Suprapubic skin (tissue), 4 donors: ENCODE measurements around the gene IFI27L2.

Experiments used
- POLR2A ChIP-seq, 2 donors: fragments of 450-650 bp; IDR thresholded peaks; one replicate each; pipeline ENCODE4 v1.6.1; 2017; ENCODE audit warnings: antibody characterized with exemption in 2 of 2, mild to moderate bottlenecking in 2 of 2, moderate library complexity in 2 of 2
- POLR2AphosphoS5 ChIP-seq, 3 donors: sonication (generic); formaldehyde crosslinking; IDR thresholded peaks; one replicate each; pipeline ENCODE4 v1.6.1; 2017; ENCODE audit warnings: antibody characterized with exemption in 3 of 3
- TF ChIP-seq, protein P1 (sequence below), 2 donors: fragments of 200-600 bp in 1 of 2; fragments of 450-650 bp in 1 of 2; sonication (generic) in 1 of 2; IDR thresholded peaks; one replicate each; pipeline ENCODE4 v1.5.1; 2016 to 2019; ENCODE audit warnings: antibody characterized with exemption in 2 of 2, mild to moderate bottlenecking in 1 of 2, moderate library complexity in 1 of 2

DNA sequence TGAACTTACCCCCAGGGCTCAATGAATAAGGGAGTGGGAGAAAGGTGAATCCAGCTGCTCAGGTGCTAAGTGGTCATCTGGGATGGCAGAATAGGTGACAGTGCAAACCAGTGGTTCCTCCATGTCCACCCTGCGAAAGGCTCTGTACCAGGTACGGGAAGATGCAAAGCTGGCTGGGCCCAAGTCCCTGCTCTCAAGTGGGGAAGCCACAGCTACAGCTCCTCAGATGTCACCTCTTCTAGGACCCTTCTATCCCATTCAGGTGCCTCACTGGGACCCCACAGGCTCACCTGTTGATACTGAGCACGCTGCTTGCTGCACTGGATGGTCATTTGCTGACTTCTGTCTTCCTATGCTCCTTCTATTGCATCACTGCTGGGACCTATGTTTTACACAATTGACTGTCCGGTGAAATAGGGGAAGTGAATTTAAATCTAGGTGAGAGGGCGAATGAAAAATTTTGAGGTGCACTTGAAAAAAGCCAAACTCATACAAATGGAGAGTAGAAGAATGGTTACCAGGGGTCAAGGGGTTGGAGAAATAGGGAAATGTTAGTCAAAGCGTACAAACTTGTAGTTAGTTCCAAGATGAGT lies 24.4 kb upstream of the IFI27L2 start:
- TF ChIP-seq, protein P1, sequence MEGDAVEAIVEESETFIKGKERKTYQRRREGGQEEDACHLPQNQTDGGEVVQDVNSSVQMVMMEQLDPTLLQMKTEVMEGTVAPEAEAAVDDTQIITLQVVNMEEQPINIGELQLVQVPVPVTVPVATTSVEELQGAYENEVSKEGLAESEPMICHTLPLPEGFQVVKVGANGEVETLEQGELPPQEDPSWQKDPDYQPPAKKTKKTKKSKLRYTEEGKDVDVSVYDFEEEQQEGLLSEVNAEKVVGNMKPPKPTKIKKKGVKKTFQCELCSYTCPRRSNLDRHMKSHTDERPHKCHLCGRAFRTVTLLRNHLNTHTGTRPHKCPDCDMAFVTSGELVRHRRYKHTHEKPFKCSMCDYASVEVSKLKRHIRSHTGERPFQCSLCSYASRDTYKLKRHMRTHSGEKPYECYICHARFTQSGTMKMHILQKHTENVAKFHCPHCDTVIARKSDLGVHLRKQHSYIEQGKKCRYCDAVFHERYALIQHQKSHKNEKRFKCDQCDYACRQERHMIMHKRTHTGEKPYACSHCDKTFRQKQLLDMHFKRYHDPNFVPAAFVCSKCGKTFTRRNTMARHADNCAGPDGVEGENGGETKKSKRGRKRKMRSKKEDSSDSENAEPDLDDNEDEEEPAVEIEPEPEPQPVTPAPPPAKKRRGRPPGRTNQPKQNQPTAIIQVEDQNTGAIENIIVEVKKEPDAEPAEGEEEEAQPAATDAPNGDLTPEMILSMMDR (IDR thresholded peaks at IDR 0.05) = no peak
- TF ChIP-seq POLR2AphosphoS5 (IDR thresholded peaks at IDR 0.05) (no peak), POLR2A (IDR thresholded peaks at IDR 0.05) (no peak)
